T-helper 2 cell treated with Interferon-gamma antibody and Interleukin-4, amounts not matched to agents 100 ng/mL and 5 ng/mL, for 36 hours (primary cell): Measurements from ENCODE around the gene POU1F1. TPM values are rescaled to one million over a fixed set of nuclear protein-coding genes. Genes with fewer than 3 reads are reported as not detected.
"Not testable (repeated sequence)": the region's sequence is repeated elsewhere in the genome, so short reads cannot be mapped to it uniquely, and the experiment has no call there.

ENCODE experiments used
- intact Hi-C: fragments of 100-400 bp; cut with micrococcal nuclease; formaldehyde crosslinking; loops from one replicate; pipeline ENCODE4 v1.15.1; 2023
- total RNA-seq: library from RNA; stranded (reverse); gene quantifications from 2 replicates; pipeline ENCODE4 v1.2.3, GENCODE V29; 2022

POU1F1 gene
- total RNA-seq, 1 donor from 2014 or later = not detected

DNA sequence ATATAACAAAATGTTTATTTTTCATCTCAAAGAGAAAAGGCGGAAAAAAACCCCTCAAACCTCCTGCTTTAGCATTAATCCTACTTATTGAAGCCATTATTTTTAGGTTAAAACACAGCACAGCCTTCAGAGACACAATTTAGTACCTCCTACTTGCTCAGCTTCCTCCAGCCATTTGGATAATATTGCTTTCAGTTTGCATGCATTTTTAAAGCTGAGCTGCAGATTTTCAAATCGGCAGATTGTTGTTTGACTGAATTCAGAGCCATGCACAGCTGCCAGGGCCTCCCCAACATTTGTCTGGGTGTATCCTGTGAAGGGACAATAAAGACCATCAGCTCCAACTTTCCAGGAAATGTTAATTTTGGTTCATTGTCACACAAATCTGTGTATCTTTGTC, 14.5 kb downstream of the POU1F1 start:
- intact Hi-C loops = loop anchor here (5.0 to 10.0 kb wide), 2 partner anchors 90 to 743 kb away; no protein-coding TSS in a partner anchor

DNA sequence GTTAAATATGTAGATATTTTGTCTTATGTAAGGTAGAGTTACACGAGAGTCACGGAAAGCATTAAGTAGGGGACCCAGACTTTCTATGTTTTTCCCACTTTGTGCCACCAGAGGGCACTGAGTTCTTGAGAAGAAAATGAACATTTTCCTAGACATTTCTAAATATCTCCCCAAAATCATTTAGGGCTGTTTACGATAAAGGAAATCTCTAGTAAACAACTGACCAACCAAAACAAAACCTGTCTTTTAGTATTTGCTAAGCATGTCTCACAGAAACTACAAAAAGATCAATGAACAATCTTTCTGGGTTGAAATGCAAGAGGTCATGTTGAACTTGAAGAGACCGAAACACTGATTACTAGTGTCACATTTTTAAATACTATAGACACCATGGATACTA, 16.1 kb downstream of the POU1F1 start:
- intact Hi-C loops = loop anchor here (1.0 to 10.0 kb wide), 4 partner anchors 92 to 920 kb away; no protein-coding TSS in a partner anchor

DNA sequence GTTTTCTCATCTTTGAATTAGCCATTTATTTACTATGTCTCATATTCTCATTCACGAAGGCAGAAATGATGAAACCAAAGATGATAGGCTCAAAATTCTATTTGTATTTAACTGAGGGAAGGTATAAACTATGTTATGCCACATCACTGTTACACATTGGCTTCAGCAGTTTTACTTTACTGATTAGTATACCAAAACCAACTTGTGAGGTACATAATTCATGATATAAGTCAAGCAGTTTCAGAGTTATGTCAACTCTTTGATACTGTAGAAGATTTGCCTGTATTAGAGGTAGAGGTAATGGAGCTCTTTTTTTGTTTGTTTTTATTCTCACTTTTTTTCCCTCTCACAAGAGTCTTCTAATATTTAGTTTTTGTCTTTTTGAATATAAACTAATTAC, 26.4 kb downstream of the POU1F1 start:
- intact Hi-C loops = no loop called here

DNA sequence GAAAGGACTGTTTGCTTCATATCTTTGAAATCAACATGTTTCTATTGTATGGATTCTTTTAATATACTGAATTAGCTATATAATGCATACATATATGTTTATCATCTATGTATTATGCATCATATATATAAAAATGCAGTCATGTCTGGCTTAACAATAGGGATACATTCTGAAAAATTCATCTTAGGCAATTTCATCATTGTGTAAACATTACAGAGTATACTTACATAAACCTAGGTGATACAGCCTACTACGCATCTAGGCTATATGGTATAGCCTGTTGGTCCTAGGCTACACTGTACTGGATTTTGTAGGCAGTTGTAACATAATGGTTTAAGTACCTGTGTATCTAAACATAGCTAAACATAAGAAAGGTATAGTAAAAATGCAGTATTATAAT, 27.6 kb downstream of the POU1F1 start:
- intact Hi-C loops = no loop called here

DNA sequence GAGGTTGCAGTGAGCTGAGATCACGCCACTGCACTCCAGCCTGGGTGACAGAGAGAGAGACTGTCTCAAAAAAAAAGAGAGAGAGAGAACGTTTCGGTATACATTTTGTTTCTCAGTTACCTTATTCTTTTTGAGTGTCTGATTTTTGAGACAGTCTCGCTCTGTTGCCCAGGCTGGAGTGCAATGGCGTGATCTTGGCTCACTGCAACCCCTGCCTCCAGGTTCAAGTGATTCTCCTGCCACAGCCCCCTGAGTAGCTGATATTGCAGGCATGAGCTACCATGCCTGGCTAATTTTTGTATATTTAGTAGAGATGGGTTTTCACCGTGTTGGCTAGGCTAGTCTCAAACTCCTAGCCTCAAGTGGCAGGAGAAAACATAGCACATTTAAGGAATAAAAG, 28.2 kb downstream of the POU1F1 start:
- intact Hi-C loops = not testable (repeated sequence)

DNA sequence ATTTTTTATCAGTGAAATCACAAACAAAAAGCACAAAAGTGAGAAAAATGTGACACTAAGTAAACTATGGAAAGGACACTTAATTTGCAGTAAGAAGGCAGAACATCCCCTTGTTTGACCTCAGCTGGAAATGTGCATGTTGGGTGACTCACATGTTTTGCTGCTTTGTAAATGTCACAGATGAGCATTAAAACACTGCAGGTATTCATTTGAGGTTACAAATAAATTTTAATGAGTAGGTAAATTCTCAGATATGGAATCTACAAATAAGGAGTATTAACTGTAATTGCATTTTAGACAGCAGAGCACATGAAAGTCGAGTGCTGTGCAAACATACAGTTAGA, 29.0 kb downstream of the POU1F1 start:
- intact Hi-C loops = no loop called here

DNA sequence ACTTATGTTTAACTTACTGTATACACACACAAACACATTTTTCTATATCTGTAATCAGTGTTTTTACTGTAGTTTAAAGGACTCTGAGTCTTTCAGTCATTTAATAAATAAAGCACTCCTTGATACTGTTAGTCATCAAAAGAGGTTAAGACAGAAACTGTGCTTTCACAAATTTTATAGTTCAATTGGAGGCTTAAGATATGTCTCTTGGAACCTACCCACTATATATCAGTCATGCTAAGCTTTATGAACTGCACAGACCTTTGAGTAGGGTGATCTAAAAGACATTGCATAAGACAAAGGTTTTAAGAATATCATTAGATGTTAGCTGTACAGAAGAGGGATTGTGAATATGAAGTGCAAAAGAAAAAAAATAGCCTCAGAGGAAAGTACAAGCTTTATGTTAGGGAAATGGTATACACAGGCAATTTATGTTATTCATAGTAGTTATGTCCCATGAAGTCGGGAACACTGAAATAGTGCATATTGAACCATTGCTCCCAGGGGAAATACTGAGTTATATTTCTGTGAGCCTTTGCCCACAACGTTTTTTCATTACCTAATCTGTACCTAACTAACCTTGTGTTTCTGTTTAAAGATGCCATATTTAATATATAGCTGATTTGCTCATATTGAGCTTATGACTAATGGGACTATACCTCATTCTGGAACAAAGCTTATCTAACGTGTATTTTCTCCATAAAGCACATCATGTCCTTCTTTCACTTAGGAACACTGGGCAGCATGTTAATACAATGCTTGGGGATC, 29.5 kb downstream of the POU1F1 start:
- intact Hi-C loops = no loop called here

DNA sequence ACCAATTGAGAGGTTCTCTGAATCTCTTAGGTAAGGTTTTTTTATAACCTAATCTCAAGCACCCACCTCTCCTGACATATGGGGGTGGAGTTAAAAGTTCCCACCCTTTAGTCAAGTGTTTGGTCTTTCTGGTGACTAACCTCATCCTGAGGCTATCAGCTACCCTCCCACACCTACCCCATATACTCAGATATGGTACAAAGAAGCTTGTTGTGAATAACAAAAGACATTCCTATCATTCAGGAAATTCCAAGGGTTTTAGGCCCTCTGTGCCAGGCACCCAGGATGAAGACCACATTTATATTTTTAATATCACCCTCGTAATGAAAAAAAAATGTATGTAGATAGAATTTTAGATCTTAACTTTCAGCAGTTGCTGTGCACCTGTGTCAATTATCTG, 40.3 kb downstream of the POU1F1 start:
- intact Hi-C loops = no loop called here

DNA sequence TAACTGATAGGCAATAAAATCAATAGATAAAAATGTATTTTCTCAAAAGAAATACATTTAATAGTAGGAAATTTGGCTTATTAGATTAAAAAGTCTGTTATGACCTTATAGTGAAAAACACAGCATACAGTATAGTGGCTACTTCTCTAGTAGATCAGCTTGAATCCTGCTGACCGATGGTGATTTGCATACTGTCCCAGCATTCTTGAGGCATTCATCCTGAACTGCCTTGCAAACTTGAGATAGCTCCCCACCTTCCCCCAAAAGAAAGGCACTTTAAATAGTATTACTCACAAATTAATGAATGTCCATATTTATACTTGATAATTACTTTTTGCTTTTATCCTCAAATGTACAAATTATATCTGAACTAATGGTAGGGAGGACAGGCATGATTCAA, 42.6 kb downstream of the POU1F1 start:
- intact Hi-C loops = no loop called here

DNA sequence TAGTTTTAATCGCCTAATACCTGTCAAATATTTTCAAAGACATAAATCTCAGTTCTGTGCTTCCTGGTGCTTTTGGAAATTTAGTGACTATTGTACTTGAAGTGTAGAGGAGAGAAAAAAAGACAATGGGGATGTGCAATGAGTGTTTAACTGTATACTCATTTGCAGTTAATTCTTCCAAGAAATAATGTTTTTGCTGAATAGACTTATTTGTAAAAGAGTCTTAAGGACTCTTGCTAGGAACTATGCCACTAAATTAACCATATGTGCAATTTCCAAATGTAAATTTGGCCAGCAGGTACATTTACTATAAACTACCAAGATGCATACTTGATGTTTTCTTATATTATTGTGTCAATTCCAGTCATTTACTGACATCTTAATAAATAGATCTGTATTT, 47.3 kb downstream of the POU1F1 start:
- intact Hi-C loops = no loop called here

DNA sequence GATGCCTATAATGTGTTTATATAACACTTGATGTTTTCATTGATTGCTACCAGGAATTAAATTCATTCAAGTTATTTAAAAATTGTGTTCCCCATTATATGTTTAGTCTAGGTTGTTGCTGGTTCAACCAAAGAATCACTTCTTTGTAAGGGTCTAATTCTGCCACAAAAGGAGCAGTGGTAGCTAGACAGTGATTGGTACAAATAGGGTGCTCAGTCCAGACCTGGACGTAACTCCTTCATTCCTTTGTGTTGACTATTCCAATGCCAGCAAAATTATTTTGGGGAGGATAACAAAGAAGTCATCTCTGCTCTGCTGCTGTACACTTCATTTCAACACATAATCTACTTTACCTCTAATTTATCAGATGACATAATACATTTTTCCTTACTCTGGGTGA, 48.1 kb downstream of the POU1F1 start:
- intact Hi-C loops = no loop called here

DNA sequence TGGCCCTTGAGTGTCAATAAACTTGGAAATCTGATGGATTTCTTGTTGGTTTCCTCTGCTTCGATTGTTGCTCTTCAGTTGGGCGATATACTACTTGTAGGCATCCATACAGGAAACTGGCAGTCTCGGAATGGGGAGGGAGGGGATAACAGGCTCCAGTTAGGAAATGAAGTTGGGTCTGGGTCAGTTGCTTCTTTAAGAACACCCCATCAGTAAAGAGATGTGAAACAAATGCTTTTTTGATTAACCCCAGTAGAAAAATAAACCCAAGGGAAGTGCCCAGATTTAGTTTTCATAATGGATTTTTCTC, 48.6 kb downstream of the POU1F1 start:
- intact Hi-C loops = loop anchor here (1.0 to 2.0 kb wide), 3 partner anchors 44 to 923 kb away; partner anchors contain the start of genes CGGBP1 and ZNF654

DNA sequence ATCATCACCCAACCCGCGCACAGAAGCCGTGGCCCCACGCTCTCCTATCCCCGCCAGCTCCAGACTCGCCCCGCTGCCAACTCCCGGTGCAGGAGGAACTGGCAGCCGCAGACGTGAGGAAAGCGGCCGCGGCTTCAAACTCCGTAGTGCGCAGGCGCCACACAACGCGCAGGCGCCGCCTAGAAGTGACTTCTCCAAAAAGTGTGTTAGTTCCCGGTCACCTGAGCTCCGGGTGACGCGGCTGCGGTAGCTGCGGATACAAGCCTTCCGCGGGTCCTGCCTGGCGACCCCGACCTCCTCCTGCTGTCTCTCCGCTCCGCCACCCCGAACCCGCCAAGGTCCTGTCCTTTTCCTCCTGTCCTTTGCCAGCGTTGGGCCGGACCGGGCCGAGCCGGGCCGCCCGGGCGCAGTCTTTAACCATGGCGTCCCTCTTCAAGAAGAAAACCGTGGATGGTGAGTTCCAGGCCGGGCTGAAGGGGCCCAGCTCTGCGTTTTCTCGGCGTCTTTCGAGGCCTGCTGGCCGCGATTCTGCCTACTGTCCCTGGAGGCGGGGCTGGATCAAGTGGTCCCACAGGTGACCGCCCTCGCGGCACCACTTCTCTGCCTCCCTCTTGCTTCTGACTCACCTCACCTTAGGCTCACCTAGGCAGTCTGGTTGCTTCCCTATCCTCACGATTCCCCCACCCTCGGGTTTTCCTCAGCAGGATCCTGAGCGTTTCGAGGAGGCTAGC, 49.1 kb downstream of the POU1F1 start, which contains the start of gene CHMP2B:
TSS of gene CHMP2B (plus strand) at position 206 of the 731 bp plus-strand sequence. CDS start at position 420, 214 bp downstream.
- intact Hi-C loops = loop anchor here (1.0 to 2.0 kb wide), 3 partner anchors 44 to 924 kb away; partner anchors contain the start of genes CGGBP1 and ZNF654

DNA sequence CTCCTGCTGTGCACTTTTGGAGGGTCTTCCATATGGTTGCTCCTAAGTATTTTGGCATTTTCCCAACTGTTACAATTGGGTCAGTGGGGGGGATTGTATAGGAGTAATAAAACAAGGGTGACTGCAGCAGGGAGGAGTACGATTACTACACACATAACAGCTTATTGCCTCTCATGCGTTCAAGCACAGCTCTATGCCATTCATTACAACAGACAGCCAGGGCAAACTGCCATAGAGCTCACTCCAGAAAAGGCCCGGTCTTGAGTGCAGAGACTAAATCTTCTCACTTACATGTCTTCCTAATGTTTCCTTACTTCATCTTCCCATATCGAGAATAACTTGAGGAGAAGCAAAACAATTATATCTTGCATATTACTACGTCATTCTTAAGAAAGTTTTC, 50.7 kb downstream of the POU1F1 start:
- intact Hi-C loops = loop anchor here (2.0 kb wide), 2 partner anchors 833 to 925 kb away; partner anchors contain the start of genes CGGBP1 and ZNF654

DNA sequence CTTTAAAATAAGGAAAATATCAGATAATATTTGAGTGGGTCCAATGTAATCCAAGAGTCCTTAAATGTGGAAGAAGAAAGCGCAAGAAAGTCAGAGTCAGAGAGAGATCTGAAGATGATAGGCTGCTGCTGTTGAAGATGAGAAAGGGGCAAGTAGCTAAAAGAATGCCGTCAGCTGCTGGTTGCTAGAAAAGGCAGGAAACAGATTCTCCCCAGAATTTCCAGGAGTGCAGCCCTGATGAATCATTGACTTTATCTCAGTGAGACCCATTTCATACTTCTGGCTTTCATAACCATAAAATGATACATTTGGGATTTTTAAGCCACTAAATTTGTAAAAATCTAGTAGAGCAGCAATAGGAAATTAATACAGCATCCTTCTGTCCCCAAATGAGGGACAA, 56.8 kb downstream of the POU1F1 start:
- intact Hi-C loops = no loop called here

DNA sequence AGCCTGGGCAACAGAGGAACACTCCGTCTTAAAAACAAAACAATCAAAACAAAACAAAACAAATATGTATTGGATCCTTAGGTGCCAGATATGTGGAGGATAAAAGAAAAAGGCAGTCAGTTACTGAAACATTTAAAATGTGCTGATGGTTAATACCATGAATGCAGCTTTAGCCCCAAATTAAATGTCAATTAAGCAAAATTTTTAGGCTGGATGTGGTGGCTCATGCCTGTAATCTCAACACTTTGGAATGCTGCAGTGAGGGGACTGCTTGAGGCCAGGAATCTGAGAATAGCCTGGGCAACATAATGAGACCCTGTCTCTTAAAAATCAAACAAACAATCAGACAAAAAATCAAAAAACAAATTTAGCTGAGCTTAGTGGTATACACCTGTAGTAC, 57.8 kb downstream of the POU1F1 start:
- intact Hi-C loops = no loop called here

Other genes starting within 250 kb of the POU1F1 start
- 18.3 and 20.8 TPM in 2 replicates for gene CHMP2B, start 49.3 kb downstream of the POU1F1 start, total RNA-seq